K562 (cell line): ENCODE results near the gene ZNF598.

Experiments
- POLR2A ChIP-seq: fragments of 450-650 bp; conservative IDR thresholded peaks from 2 replicates; pipeline ENCODE4 v1.6.1; 2016
- POLR2AphosphoS5 ChIP-seq: IDR thresholded peaks from 2 replicates; pipeline ENCODE4 v1.6.1; 2011; ENCODE audit warnings: mild to moderate bottlenecking, low read depth, low read length, moderate library complexity; ENCODE audit not compliant: control insufficient read depth, insufficient read depth
- STAT6 ChIP-seq: sonication (generic); formaldehyde crosslinking; IDR thresholded peaks from 2 replicates; pipeline ENCODE4 v1.8.1; 2023; ENCODE audit warnings: mild to moderate bottlenecking, missing genetic modification reagents
- ZNF232 ChIP-seq: sonication (generic); formaldehyde crosslinking; IDR thresholded peaks from 2 replicates; pipeline ENCODE4 v1.8.0; 2022; ENCODE audit warnings: mild to moderate bottlenecking, missing genetic modification reagents

- TF ChIP-seq POLR2AphosphoS5 (no peak), POLR2A (no peak), ZNF232 (CRISPR knock-in tag) (no peak), STAT6 (CRISPR knock-in tag) (no peak)
These were observed 4.0 kb downstream of the ZNF598 start for GRCh38 chr16:2005646-2006045.
